SK-N-SH treated with all-trans-retinoic acid at 6 μM for 48 hours (cell line): ENCODE measurements around the gene TAL2.
"Not testable (repeated sequence)": the region's sequence is repeated elsewhere in the genome, so short reads cannot be mapped to it uniquely, and the experiment has no call there.

Experiments
- CSDC2 ChIP-seq: fragments of 250-450 bp; sonication (Bioruptor Pico); IDR thresholded peaks from 2 replicates; pipeline ENCODE4 v1.5.0; 2020; ENCODE audit warnings: mild to moderate bottlenecking, moderate library complexity
- CSRNP3 ChIP-seq: fragments of 250-450 bp; sonication (Bioruptor Pico); IDR thresholded peaks from 2 replicates; pipeline ENCODE4 v1.5.1; 2021; ENCODE audit warnings: mild to moderate bottlenecking, moderate library complexity
- OSR1 ChIP-seq: fragments of 250-450 bp; sonication (Bioruptor Pico); IDR thresholded peaks from 2 replicates; pipeline ENCODE4 v1.8.0; 2022; ENCODE audit warnings: moderate library complexity, mild to moderate bottlenecking, inconsistent platforms
- PATZ1 ChIP-seq: fragments of 250-450 bp; sonication (Bioruptor Pico); IDR thresholded peaks from 2 replicates; pipeline ENCODE4 v1.8.0; 2020; ENCODE audit warnings: mild to moderate bottlenecking, moderate library complexity, borderline replicate concordance
- RARB ChIP-seq: fragments of 250-450 bp; sonication (Bioruptor Pico); IDR thresholded peaks from 2 replicates; pipeline ENCODE4 v1.8.0; 2021; ENCODE audit warnings: mild to moderate bottlenecking, moderate library complexity
- TCF4 ChIP-seq: fragments of 250-450 bp; sonication (Bioruptor Pico); IDR thresholded peaks from 2 replicates; pipeline ENCODE4 v1.8.0; 2021; ENCODE audit warnings: mild to moderate bottlenecking, moderate library complexity, borderline replicate concordance
- TOX ChIP-seq: fragments of 250-450 bp; sonication (Bioruptor Pico); IDR thresholded peaks from 2 replicates; pipeline ENCODE4 v1.8.0; 2021; ENCODE audit warnings: mild to moderate bottlenecking, moderate library complexity, borderline replicate concordance
- ZC3H10 ChIP-seq: fragments of 250-450 bp; sonication (Bioruptor Pico); IDR thresholded peaks from 2 replicates; pipeline ENCODE4 v1.5.1; 2021; ENCODE audit warnings: mild to moderate bottlenecking, moderate library complexity
- ZFP3 ChIP-seq: fragments of 250-450 bp; sonication (Bioruptor Pico); IDR thresholded peaks from 2 replicates; pipeline ENCODE4 v1.5.0; 2020; ENCODE audit warnings: mild to moderate bottlenecking, moderate library complexity
- ZFP30 ChIP-seq: fragments of 450-650 bp; formaldehyde crosslinking; IDR thresholded peaks from 2 replicates; pipeline ENCODE4 v1.5.0; 2022; ENCODE audit warnings: mild to moderate bottlenecking, moderate library complexity
- ZNF70 ChIP-seq: fragments of 450-650 bp; formaldehyde crosslinking; IDR thresholded peaks from 2 replicates; pipeline ENCODE4 v1.5.0; 2020; ENCODE audit warnings: mild to moderate bottlenecking, moderate library complexity
- ZNF8 ChIP-seq: fragments of 450-650 bp; formaldehyde crosslinking; IDR thresholded peaks from 2 replicates; pipeline ENCODE4 v1.5.0; 2020; ENCODE audit warnings: mild to moderate bottlenecking, moderate library complexity
- TF ChIP-seq, protein P1 (sequence below): fragments of 250-450 bp; sonication (Bioruptor Pico); IDR thresholded peaks from 2 replicates; pipeline ENCODE4 v1.8.0; 2021; ENCODE audit warnings: low read depth, mild to moderate bottlenecking, moderate library complexity, borderline replicate concordance
- TF ChIP-seq, protein P2 (sequence below): fragments of 250-450 bp; sonication (Bioruptor Pico); IDR thresholded peaks from 2 replicates; pipeline ENCODE4 v1.5.1; 2020; ENCODE audit warnings: low read depth, mild to moderate bottlenecking, moderate library complexity

DNA sequence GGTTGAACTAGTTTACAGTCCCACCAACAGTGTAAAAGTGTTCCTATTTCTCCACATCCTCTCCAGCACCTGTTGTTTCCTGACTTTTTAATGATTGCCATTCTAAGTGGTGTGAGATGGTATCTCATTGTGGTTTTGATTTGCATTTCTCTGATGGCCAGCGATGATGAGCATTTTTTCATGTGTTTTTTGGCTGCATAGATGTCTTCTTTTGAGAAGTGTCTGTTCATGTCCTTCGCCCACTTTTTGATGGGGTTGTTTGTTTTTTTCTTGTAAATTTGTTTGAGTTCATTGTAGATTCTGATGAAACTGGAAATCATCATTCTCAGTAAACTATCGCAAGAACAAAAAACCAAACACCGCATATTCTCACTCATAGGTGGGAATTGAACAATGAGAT is 41.4 kb downstream of the TAL2 start:
- TF ChIP-seq, protein P1, sequence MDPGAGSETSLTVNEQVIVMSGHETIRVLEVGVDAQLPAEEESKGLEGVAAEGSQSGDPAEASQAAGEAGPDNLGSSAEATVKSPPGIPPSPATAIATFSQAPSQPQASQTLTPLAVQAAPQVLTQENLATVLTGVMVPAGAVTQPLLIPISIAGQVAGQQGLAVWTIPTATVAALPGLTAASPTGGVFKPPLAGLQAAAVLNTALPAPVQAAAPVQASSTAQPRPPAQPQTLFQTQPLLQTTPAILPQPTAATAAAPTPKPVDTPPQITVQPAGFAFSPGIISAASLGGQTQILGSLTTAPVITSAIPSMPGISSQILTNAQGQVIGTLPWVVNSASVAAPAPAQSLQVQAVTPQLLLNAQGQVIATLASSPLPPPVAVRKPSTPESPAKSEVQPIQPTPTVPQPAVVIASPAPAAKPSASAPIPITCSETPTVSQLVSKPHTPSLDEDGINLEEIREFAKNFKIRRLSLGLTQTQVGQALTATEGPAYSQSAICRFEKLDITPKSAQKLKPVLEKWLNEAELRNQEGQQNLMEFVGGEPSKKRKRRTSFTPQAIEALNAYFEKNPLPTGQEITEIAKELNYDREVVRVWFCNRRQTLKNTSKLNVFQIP (CRISPR knock-in tag), result not testable (repeated sequence)
- TF ChIP-seq, protein P2, sequence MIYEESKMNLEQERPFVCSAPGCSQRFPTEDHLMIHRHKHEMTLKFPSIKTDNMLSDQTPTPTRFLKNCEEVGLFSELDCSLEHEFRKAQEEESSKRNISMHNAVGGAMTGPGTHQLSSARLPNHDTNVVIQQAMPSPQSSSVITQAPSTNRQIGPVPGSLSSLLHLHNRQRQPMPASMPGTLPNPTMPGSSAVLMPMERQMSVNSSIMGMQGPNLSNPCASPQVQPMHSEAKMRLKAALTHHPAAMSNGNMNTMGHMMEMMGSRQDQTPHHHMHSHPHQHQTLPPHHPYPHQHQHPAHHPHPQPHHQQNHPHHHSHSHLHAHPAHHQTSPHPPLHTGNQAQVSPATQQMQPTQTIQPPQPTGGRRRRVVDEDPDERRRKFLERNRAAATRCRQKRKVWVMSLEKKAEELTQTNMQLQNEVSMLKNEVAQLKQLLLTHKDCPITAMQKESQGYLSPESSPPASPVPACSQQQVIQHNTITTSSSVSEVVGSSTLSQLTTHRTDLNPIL, result not testable (repeated sequence)
- TF ChIP-seq ZC3H10 (CRISPR knock-in tag); ZNF70 (CRISPR knock-in tag); RARB; CSRNP3; TCF4 (CRISPR knock-in tag); TOX (CRISPR knock-in tag); ZFP3 (CRISPR knock-in tag); OSR1 (CRISPR knock-in tag); ZFP30 (CRISPR knock-in tag); ZNF8 (CRISPR knock-in tag); CSDC2 (CRISPR knock-in tag); PATZ1 (CRISPR knock-in tag): not testable (repeated sequence)
